K562 (cell line): ENCODE data around the gene DHRS13. TPM values are rescaled to one million over a fixed set of nuclear protein-coding genes. Genes with fewer than 3 reads are reported as not detected.

ENCODE experiments used
- ATAC-seq: fragments of 200-7000 bp; cut with Tn5 transposase; 3 replicates; pipeline ENCODE4 v1.9.1; 2020; ENCODE audit warnings: moderate library complexity
- BruUV-seq: library from RNA; stranded (reverse); fragments of 400-500 nt; replicated peaks from 2 replicates; lab custom pipeline; 2021; lab: Mats Ljungman, UMichigan
- CTCF ChIA-PET: fragments of 300-600 bp; formaldehyde crosslinking; extraction: SDS; loops from one replicate; lab custom pipeline; 2021; ENCODE audit warnings: low intra/inter-chr PET ratio; lab: Yijun Ruan, JAX
- POLR2A ChIA-PET: fragments of 300-600, 350-650 bp; sonication (Branson Sonifier 250); formaldehyde crosslinking; extraction: SDS; loops from one replicate; lab custom pipeline; 2021; ENCODE audit warnings: antibody characterized with exemption, inconsistent platforms; lab: Yijun Ruan, JAX
- DNase-seq, 4 experiments: peaks; one replicate each; pipeline versions ENCODE4 v3.0.0 to v3.0.0-alpha.2; 2011 to 2018; ENCODE audit warnings: low spot score in 3 of 4, mixed read lengths in 3 of 4; ENCODE audit errors: extremely low read depth in 1 of 4
- FAIRE-seq: peaks from 2 replicates; lab custom pipeline; 2011; peaks lifted over from hg19 to GRCh38; lab: Jason Lieb, UNC
- H2AFZ ChIP-seq: 2 replicates; pipeline ENCODE4 v1.6.0; 2011; ENCODE audit warnings: low read depth, low read length, control low read depth, inconsistent platforms
- H3K27ac ChIP-seq: fragments of 200-600 bp; 3 replicates; pipeline ENCODE4 v1.8.0; 2011; ENCODE audit warnings: low read depth, mild to moderate bottlenecking, control low read depth, inconsistent platforms, low read length, moderate library complexity, mixed read lengths; ENCODE audit errors: extremely low read depth
- H3K27me3 ChIP-seq, 2 experiments: fragments of 300-600 bp in 1 of 2; 2 replicates in 1 of 2; 3 replicates in 1 of 2; pipeline versions ENCODE4 v1.6.0 to v1.8.0; 2011; ENCODE audit warnings: inconsistent platforms in 2 of 2, low read length in 2 of 2, mild to moderate bottlenecking in 1 of 2, mixed read lengths in 1 of 2, moderate library complexity in 1 of 2; ENCODE audit not compliant: control insufficient read depth in 2 of 2, insufficient read depth in 2 of 2
- H3K36me3 ChIP-seq: fragments of 300-600 bp; 3 replicates; pipeline ENCODE4 v1.8.0; 2011; ENCODE audit warnings: mild to moderate bottlenecking, low read length, inconsistent platforms; ENCODE audit not compliant: control insufficient read depth, insufficient read depth
- H3K4me1 ChIP-seq, 2 experiments: fragments of 200-600 bp in 1 of 2; replicated peaks in 1 of 2; 2 replicates in 1 of 2; 3 replicates in 1 of 2; pipeline versions ENCODE4 v1.5.1 to v1.8.0; 2011; ENCODE audit warnings: inconsistent platforms in 2 of 2, low read length in 2 of 2, mild to moderate bottlenecking in 1 of 2, mixed read lengths in 1 of 2, moderate library complexity in 1 of 2; ENCODE audit not compliant: control insufficient read depth in 2 of 2, insufficient read depth in 2 of 2
- H3K4me2 ChIP-seq: 2 replicates; pipeline ENCODE4 v1.6.1; 2011; ENCODE audit warnings: low read length, control low read depth, inconsistent platforms, mixed read lengths; ENCODE audit not compliant: insufficient read depth
- H3K4me3 ChIP-seq: fragments of 200-600 bp; sonication (generic), shearing (Covaris generic); 2 replicates; pipeline ENCODE4 v1.5.1; 2016; ENCODE audit warnings: control low read depth, inconsistent platforms
- H3K79me2 ChIP-seq: fragments of 200-600 bp; 3 replicates; pipeline ENCODE4 v1.8.0; 2011; ENCODE audit warnings: low read length, inconsistent platforms; ENCODE audit not compliant: control insufficient read depth, insufficient read depth
- H3K9ac ChIP-seq, 2 experiments: 2 replicates each; pipeline versions ENCODE4 v1.6.0 to v1.6.1; 2011; ENCODE audit warnings: low read depth in 2 of 2, low read length in 2 of 2, control low read depth in 1 of 2, inconsistent platforms in 1 of 2, mild to moderate bottlenecking in 1 of 2, mixed read lengths in 1 of 2; ENCODE audit not compliant: insufficient read depth in 1 of 2
- H3K9me1 ChIP-seq: one replicate; pipeline ENCODE4 v1.6.0; 2011; ENCODE audit warnings: inconsistent platforms, mild to moderate bottlenecking, low read length, moderate library complexity; ENCODE audit not compliant: control insufficient read depth, insufficient read depth
- H3K9me3 ChIP-seq: replicated peaks from 2 replicates; pipeline ENCODE4 v1.5.1; 2011; ENCODE audit warnings: low read depth, low read length, inconsistent platforms; ENCODE audit not compliant: control insufficient read depth, insufficient read depth
- H4K20me1 ChIP-seq: replicated peaks from 2 replicates; pipeline ENCODE4 v1.6.1; 2011; ENCODE audit warnings: low read length, inconsistent platforms, mixed read lengths; ENCODE audit not compliant: control insufficient read depth, insufficient read depth
- HBP1 ChIP-seq: fragments of 450-650 bp; formaldehyde crosslinking; IDR thresholded peaks from 2 replicates; pipeline ENCODE4 v1.4.0; 2022; ENCODE audit warnings: missing genetic modification characterization
- ILF3 ChIP-seq: fragments of 450-650 bp; IDR thresholded peaks from 2 replicates; pipeline ENCODE4 v1.6.1; 2018; ENCODE audit warnings: antibody characterized with exemption, mild to moderate bottlenecking, moderate library complexity, borderline replicate concordance
- MAFF ChIP-seq: IDR thresholded peaks from 2 replicates; pipeline ENCODE4 v1.6.1; 2012; ENCODE audit warnings: low read length, improper control_type of control experiment
- MXI1 ChIP-seq: IDR thresholded peaks from 2 replicates; pipeline ENCODE4 v1.6.1; 2011; ENCODE audit warnings: low read depth, mild to moderate bottlenecking, improper control_type of control experiment, low read length
- POLR2G ChIP-seq: fragments of 200-400 bp; formaldehyde crosslinking; IDR thresholded peaks from 2 replicates; pipeline ENCODE4 v1.6.1; 2017; ENCODE audit warnings: low read depth, mild to moderate bottlenecking, antibody characterized with exemption, low read length, moderate library complexity
- PYGO2 ChIP-seq: fragments of 450-650 bp; IDR thresholded peaks from 2 replicates; pipeline ENCODE4 v1.6.1; 2016; ENCODE audit warnings: mild to moderate bottlenecking, missing genetic modification characterization, moderate library complexity, missing compliant biosample characterization
- RAD21 ChIP-seq, 2 experiments: fragments of 250-450 bp in 1 of 2; fragments of 450-650 bp in 1 of 2; sonication (Bioruptor Pico) in 1 of 2; formaldehyde crosslinking in 1 of 2; IDR thresholded peaks in 1 of 2; conservative IDR thresholded peaks in 1 of 2; 2 replicates each; pipeline versions ENCODE4 v1.4.0 to v1.8.0; 2020 to 2022; ENCODE audit warnings: mild to moderate bottlenecking in 2 of 2, moderate library complexity in 1 of 2
- RAD51 ChIP-seq: fragments of 450-650 bp; IDR thresholded peaks from 2 replicates; pipeline ENCODE4 v1.7.1; 2016; ENCODE audit warnings: low read depth, mild to moderate bottlenecking, borderline replicate concordance
- RREB1 ChIP-seq: fragments of 250-450 bp; sonication (Bioruptor Pico); IDR thresholded peaks from 2 replicates; pipeline ENCODE4 v1.4.0; 2020
- SNAPC5 ChIP-seq: fragments of 250-450 bp; sonication (Bioruptor Pico); IDR thresholded peaks from 2 replicates; pipeline ENCODE4 v1.8.0; 2021; ENCODE audit warnings: moderate library complexity, mild to moderate bottlenecking, inconsistent platforms
- SRSF1 ChIP-seq: fragments of 200-400 bp; formaldehyde crosslinking; IDR thresholded peaks from 2 replicates; pipeline ENCODE4 v1.6.1; 2017; ENCODE audit warnings: mild to moderate bottlenecking, low read depth, low read length, moderate library complexity
- ZC3H11A ChIP-seq: IDR thresholded peaks from 2 replicates; pipeline ENCODE4 v1.6.1; 2012; ENCODE audit warnings: low read depth, low read length, improper control_type of control experiment
- ZNF561 ChIP-seq: fragments of 450-650 bp; formaldehyde crosslinking; conservative IDR thresholded peaks from 2 replicates; pipeline ENCODE4 v1.4.0; 2020; ENCODE audit warnings: mild to moderate bottlenecking, moderate library complexity
- WGBS: fragments of 100-300 bp; shearing (Covaris generic); methylation state at CpG from one replicate; pipeline ENCODE4 v1.1.6; 2016; ENCODE audit warnings: low coverage, mixed read lengths; ENCODE audit not compliant: insufficient coverage; ENCODE audit errors: missing lambda C conversion rate; 5-methylcytosine and 5-hydroxymethylcytosine counted together
- in situ Hi-C: fragments of 300-500 bp; cut with MboI; formaldehyde crosslinking; loops from 4 replicates; pipeline ENCODE4 v1.15.0; 2018; ENCODE audit warnings: inconsistent platforms, mixed read lengths
- intact Hi-C: fragments of 100-400 bp; cut with micrococcal nuclease; formaldehyde crosslinking; loops from 2 replicates; pipeline ENCODE4 v1.14.2; 2022
- polyA plus RNA-seq, 8 experiments: library from polyadenylated mRNA; depleted of rRNA in 4 of 8; stranded (reverse) in 5 of 8; unstranded in 3 of 8; fragments of >200 nt; fragmentation: Nextera tagmentation in 2 of 8; fragmentation: Illumina TruSeq in 1 of 8; extraction: Ambion mirVana in 2 of 8; extraction: Trizol in 1 of 8; gene quantifications; 2 replicates each; pipeline versions ENCODE4 v1.2.1 to v1.2.3, GENCODE V29; 2011 to 2014; ENCODE audit warnings: inconsistent platforms in 1 of 8, missing spikeins in 1 of 8
- total RNA-seq, 7 experiments: library from RNA; depleted of rRNA in 6 of 7; stranded (reverse); fragments of >200 nt in 6 of 7; fragmentation: Illumina TruSeq in 2 of 7; extraction: Trizol in 2 of 7; gene quantifications; 2 replicates each; pipeline versions ENCODE4 v1.2.1 to v1.2.3, GENCODE V29; 2011 to 2021; ENCODE audit warnings: low replicate concordance in 1 of 7

Gene DHRS13
- total and polyA plus RNA-seq, 9 of the 15 experiments (the other 6 are each of a cell fraction or from before 2014, with no cell fraction given) = 0.32 to 52.3 (median 34.3) TPM; not detected in 1

GRCh38 chr17:28948873-28949184 lies 46.0 kb upstream of the DHRS13 start:
- H3K36me3 ChIP-seq = peaks cover 43% of the 10 kb centered on the region
- DNase-seq (no peak), ATAC-seq (no peak), FAIRE-seq (no peak)
- TSS peak; percentile 28 for BruUV-seq
- TF ChIP-seq MAFF (no peak), HBP1 (CRISPR knock-in tag) (no peak), POLR2G (no peak), RAD51 (no peak), ZC3H11A (no peak), ILF3 (no peak), MXI1 (no peak), ZNF561 (CRISPR knock-in tag) (no peak), RAD21 (CRISPR knock-in tag; conservative IDR thresholded peaks at IDR 0.05 in 1 of 2, IDR thresholded peaks at IDR 0.05 in 1 of 2) (no peak), SNAPC5 (no peak), PYGO2 (no peak), RREB1 (CRISPR knock-in tag) (no peak), SRSF1 (no peak)
- in situ Hi-C loops = no loop called here
- WGBS = 3% methylated on average over 7 of the region's 15 CpGs
- peaks cover 6% of the 10 kb centered on the region for H4K20me1 ChIP-seq
- peak overlapping the region; percentile 61 for H3K4me3 ChIP-seq
- H3K4me2 ChIP-seq = peak overlapping the region; percentile 92
- no peaks in the 10 kb centered on the region for H3K27me3 ChIP-seq
- ChIA-PET CTCF (no interaction called here), POLR2A (interaction anchor here (1.0 to 2.5 kb wide), 6 partner anchors 10 to 287 kb away, joined by 3 to 24 read pairs (median 3); partner anchors contain the start of genes SDF2 and SUPT6H)
- H3K27ac ChIP-seq = peak overlapping the region; percentile 72
- peak overlapping the region; percentile 63; the same call in 1 of the 2 replicates for H2AFZ ChIP-seq
- intact Hi-C loops = no loop called here
- H3K9me1 ChIP-seq = no peaks in the 10 kb centered on the region
- peaks cover 18 to 21% of the 10 kb centered on the region in 2 experiments for H3K4me1 ChIP-seq
- H3K9me3 ChIP-seq = no peaks in the 10 kb centered on the region
- peak overlapping the region; percentile 80 to 95 for H3K9ac ChIP-seq
- peaks cover 74% of the 10 kb centered on the region for H3K79me2 ChIP-seq
